GM21529 (cell line): ENCODE measurements around the gene CFAP61.
A peak's percentile ranks its signal among the peaks of the same experiment; 100 is the strongest.

Source experiments
- ATAC-seq: cut with Tn5 transposase; IDR thresholded peaks from one replicate; pipeline ENCODE4 v1.9.1; 2021; ENCODE audit not compliant: unreplicated experiment

The CFAP61 gene

GRCh38 chr20:20358801-20359200 lies 306.5 kb downstream of the CFAP61 start:
- no peak for ATAC-seq

- ATAC-seq: no peak
Measured at GRCh38 chr20:20359628-20360027, 307.3 kb downstream of the CFAP61 start.

GRCh38 chr20:20360464-20360863 lies 308.1 kb downstream of the CFAP61 start:
- peak; percentile 80 for ATAC-seq

- ATAC-seq: no peak
Measured at GRCh38 chr20:20362774-20363433, 310.6 kb downstream of the CFAP61 start.

- no peak for ATAC-seq
Measured at GRCh38 chr20:20363434-20363798, 311.1 kb downstream of the CFAP61 start.

GRCh38 chr20:20363799-20364592 lies 311.7 kb downstream of the CFAP61 start:
- no peak for ATAC-seq

GRCh38 chr20:20364593-20365479 lies 312.5 kb downstream of the CFAP61 start:
- ATAC-seq: no peak

- ATAC-seq: no peak
Measured at GRCh38 chr20:20365480-20366161, 313.3 kb downstream of the CFAP61 start.

GRCh38 chr20:20366551-20366875 lies 314.2 kb downstream of the CFAP61 start:
- no peak for ATAC-seq

- no peak for ATAC-seq
Measured at GRCh38 chr20:20366876-20367574, 314.7 kb downstream of the CFAP61 start.

- no peak for ATAC-seq
Measured at GRCh38 chr20:20367575-20368417, 315.5 kb downstream of the CFAP61 start, which contains the start of gene INSM1. INSM1 (plus strand) TSS chr20:20368104; CDS start chr20:20368268, 164 bp downstream.

- no peak for ATAC-seq
Measured at GRCh38 chr20:20368418-20369249, 316.3 kb downstream of the CFAP61 start.

- no peak for ATAC-seq
Measured at GRCh38 chr20:20369250-20370093, 317.1 kb downstream of the CFAP61 start.

- no peak for ATAC-seq
Measured at GRCh38 chr20:20370094-20370575, 317.8 kb downstream of the CFAP61 start.

- no peak for ATAC-seq
Measured at GRCh38 chr20:20371083-20371482, 318.8 kb downstream of the CFAP61 start.

GRCh38 chr20:20371681-20372080 lies 319.3 kb downstream of the CFAP61 start:
- ATAC-seq: no peak

GRCh38 chr20:20373091-20373571 lies 320.8 kb downstream of the CFAP61 start:
- no peak for ATAC-seq
